K562 (cell line): ENCODE data around the gene ZNF512B. TPM values are rescaled to one million over a fixed set of nuclear protein-coding genes. Genes with fewer than 3 reads are reported as not detected.

Experiments
- ATAC-seq: fragments of 200-7000 bp; cut with Tn5 transposase; 3 replicates; pipeline ENCODE4 v1.9.1; 2020; ENCODE audit warnings: moderate library complexity
- BruUV-seq: library from RNA; stranded (reverse); fragments of 400-500 nt; replicated peaks from 2 replicates; lab custom pipeline; 2021; lab: Mats Ljungman, UMichigan
- CTCF ChIA-PET: fragments of 300-600 bp; formaldehyde crosslinking; extraction: SDS; loops from one replicate; lab custom pipeline; 2021; ENCODE audit warnings: low intra/inter-chr PET ratio; lab: Yijun Ruan, JAX
- POLR2A ChIA-PET: fragments of 300-600, 350-650 bp; sonication (Branson Sonifier 250); formaldehyde crosslinking; extraction: SDS; loops from one replicate; lab custom pipeline; 2021; ENCODE audit warnings: antibody characterized with exemption, inconsistent platforms; lab: Yijun Ruan, JAX
- DNase-seq, 4 experiments: peaks; one replicate each; pipeline versions ENCODE4 v3.0.0 to v3.0.0-alpha.2; 2011 to 2018; ENCODE audit warnings: low spot score in 3 of 4, mixed read lengths in 3 of 4; ENCODE audit errors: extremely low read depth in 1 of 4
- FAIRE-seq: peaks from 2 replicates; lab custom pipeline; 2011; peaks lifted over from hg19 to GRCh38; lab: Jason Lieb, UNC
- H2AFZ ChIP-seq: 2 replicates; pipeline ENCODE4 v1.6.0; 2011; ENCODE audit warnings: low read depth, low read length, control low read depth, inconsistent platforms
- H3K27ac ChIP-seq: fragments of 200-600 bp; 3 replicates; pipeline ENCODE4 v1.8.0; 2011; ENCODE audit warnings: low read depth, mild to moderate bottlenecking, control low read depth, inconsistent platforms, low read length, moderate library complexity, mixed read lengths; ENCODE audit errors: extremely low read depth
- H3K27me3 ChIP-seq, 2 experiments: fragments of 300-600 bp in 1 of 2; 2 replicates in 1 of 2; 3 replicates in 1 of 2; pipeline versions ENCODE4 v1.6.0 to v1.8.0; 2011; ENCODE audit warnings: inconsistent platforms in 2 of 2, low read length in 2 of 2, mild to moderate bottlenecking in 1 of 2, mixed read lengths in 1 of 2, moderate library complexity in 1 of 2; ENCODE audit not compliant: control insufficient read depth in 2 of 2, insufficient read depth in 2 of 2
- H3K36me3 ChIP-seq: fragments of 300-600 bp; 3 replicates; pipeline ENCODE4 v1.8.0; 2011; ENCODE audit warnings: mild to moderate bottlenecking, low read length, inconsistent platforms; ENCODE audit not compliant: control insufficient read depth, insufficient read depth
- H3K4me1 ChIP-seq, 2 experiments: fragments of 200-600 bp in 1 of 2; replicated peaks in 1 of 2; 2 replicates in 1 of 2; 3 replicates in 1 of 2; pipeline versions ENCODE4 v1.5.1 to v1.8.0; 2011; ENCODE audit warnings: inconsistent platforms in 2 of 2, low read length in 2 of 2, mild to moderate bottlenecking in 1 of 2, mixed read lengths in 1 of 2, moderate library complexity in 1 of 2; ENCODE audit not compliant: control insufficient read depth in 2 of 2, insufficient read depth in 2 of 2
- H3K4me2 ChIP-seq: 2 replicates; pipeline ENCODE4 v1.6.1; 2011; ENCODE audit warnings: low read length, control low read depth, inconsistent platforms, mixed read lengths; ENCODE audit not compliant: insufficient read depth
- H3K4me3 ChIP-seq: fragments of 200-600 bp; sonication (generic), shearing (Covaris generic); 2 replicates; pipeline ENCODE4 v1.5.1; 2016; ENCODE audit warnings: control low read depth, inconsistent platforms
- H3K79me2 ChIP-seq: fragments of 200-600 bp; 3 replicates; pipeline ENCODE4 v1.8.0; 2011; ENCODE audit warnings: low read length, inconsistent platforms; ENCODE audit not compliant: control insufficient read depth, insufficient read depth
- H3K9ac ChIP-seq, 2 experiments: 2 replicates each; pipeline versions ENCODE4 v1.6.0 to v1.6.1; 2011; ENCODE audit warnings: low read depth in 2 of 2, low read length in 2 of 2, control low read depth in 1 of 2, inconsistent platforms in 1 of 2, mild to moderate bottlenecking in 1 of 2, mixed read lengths in 1 of 2; ENCODE audit not compliant: insufficient read depth in 1 of 2
- H3K9me1 ChIP-seq: one replicate; pipeline ENCODE4 v1.6.0; 2011; ENCODE audit warnings: inconsistent platforms, mild to moderate bottlenecking, low read length, moderate library complexity; ENCODE audit not compliant: control insufficient read depth, insufficient read depth
- H3K9me3 ChIP-seq: replicated peaks from 2 replicates; pipeline ENCODE4 v1.5.1; 2011; ENCODE audit warnings: low read depth, low read length, inconsistent platforms; ENCODE audit not compliant: control insufficient read depth, insufficient read depth
- H4K20me1 ChIP-seq: replicated peaks from 2 replicates; pipeline ENCODE4 v1.6.1; 2011; ENCODE audit warnings: low read length, inconsistent platforms, mixed read lengths; ENCODE audit not compliant: control insufficient read depth, insufficient read depth
- CTCF ChIP-seq, 3 experiments: IDR thresholded peaks in 2 of 3; conservative IDR thresholded peaks in 1 of 3; 2 replicates each; pipeline ENCODE4 v1.5.1; 2011 to 2012; ENCODE audit warnings: low read length in 3 of 3, mild to moderate bottlenecking in 3 of 3, control low read depth in 2 of 3, improper control_type of control experiment in 1 of 3, inconsistent platforms in 1 of 3, low read depth in 1 of 3, mixed read lengths in 1 of 3, moderate library complexity in 1 of 3; ENCODE audit not compliant: insufficient read depth in 2 of 3
- ELK1 ChIP-seq: sonication (generic); formaldehyde crosslinking; IDR thresholded peaks from 2 replicates; pipeline ENCODE4 v1.8.1; 2022; ENCODE audit warnings: missing genetic modification reagents
- KDM5B ChIP-seq: fragments of 200-600 bp; sonication (generic); IDR thresholded peaks from 2 replicates; pipeline ENCODE4 v1.6.1; 2012; ENCODE audit warnings: low read depth, mild to moderate bottlenecking, moderate library complexity, low read length, control low read depth, inconsistent platforms; ENCODE audit not compliant: insufficient replicate concordance
- POLR2G ChIP-seq: fragments of 200-400 bp; formaldehyde crosslinking; IDR thresholded peaks from 2 replicates; pipeline ENCODE4 v1.6.1; 2017; ENCODE audit warnings: low read depth, mild to moderate bottlenecking, antibody characterized with exemption, low read length, moderate library complexity
- RBM22 ChIP-seq: fragments of 200-400 bp; formaldehyde crosslinking; IDR thresholded peaks from 2 replicates; pipeline ENCODE4 v1.6.1; 2018; ENCODE audit warnings: low read length, low read depth; ENCODE audit not compliant: poor library complexity, severe bottlenecking
- ZBTB7A ChIP-seq: IDR thresholded peaks from 2 replicates; pipeline ENCODE4 v1.6.1; 2011; ENCODE audit warnings: low read depth, mild to moderate bottlenecking, low read length, moderate library complexity, borderline replicate concordance; ENCODE audit not compliant: control insufficient read depth
- WGBS: fragments of 100-300 bp; shearing (Covaris generic); methylation state at CpG from one replicate; pipeline ENCODE4 v1.1.6; 2016; ENCODE audit warnings: low coverage, mixed read lengths; ENCODE audit not compliant: insufficient coverage; ENCODE audit errors: missing lambda C conversion rate; 5-methylcytosine and 5-hydroxymethylcytosine counted together
- in situ Hi-C: fragments of 300-500 bp; cut with MboI; formaldehyde crosslinking; loops from 4 replicates; pipeline ENCODE4 v1.15.0; 2018; ENCODE audit warnings: inconsistent platforms, mixed read lengths
- intact Hi-C: fragments of 100-400 bp; cut with micrococcal nuclease; formaldehyde crosslinking; loops from 2 replicates; pipeline ENCODE4 v1.14.2; 2022
- polyA plus RNA-seq, 8 experiments: library from polyadenylated mRNA; depleted of rRNA in 4 of 8; stranded (reverse) in 5 of 8; unstranded in 3 of 8; fragments of >200 nt; fragmentation: Nextera tagmentation in 2 of 8; fragmentation: Illumina TruSeq in 1 of 8; extraction: Ambion mirVana in 2 of 8; extraction: Trizol in 1 of 8; gene quantifications; 2 replicates each; pipeline versions ENCODE4 v1.2.1 to v1.2.3, GENCODE V29; 2011 to 2014; ENCODE audit warnings: inconsistent platforms in 1 of 8, missing spikeins in 1 of 8
- total RNA-seq, 7 experiments: library from RNA; depleted of rRNA in 6 of 7; stranded (reverse); fragments of >200 nt in 6 of 7; fragmentation: Illumina TruSeq in 2 of 7; extraction: Trizol in 2 of 7; gene quantifications; 2 replicates each; pipeline versions ENCODE4 v1.2.1 to v1.2.3, GENCODE V29; 2011 to 2021; ENCODE audit warnings: low replicate concordance in 1 of 7

Gene ZNF512B
- total and polyA plus RNA-seq, 9 of the 15 experiments (the other 6 are each of a cell fraction or from before 2014, with no cell fraction given): 0.01 to 27.8 (median 8.2) TPM

GRCh38 chr20:63934271-63935068, 35.3 kb downstream of the ZNF512B start:
- peak; percentile 68; the same call in 2 of the 3 replicates for ATAC-seq
- Histone ChIP-seq H3K27me3 (no peaks in the 10 kb centered on the region), H3K79me2 (peaks cover 5% of the 10 kb centered on the region), H3K9me3 (no peaks in the 10 kb centered on the region; the same call in 1 of the 2 replicates), H2AFZ (no peak overlapping the region), H3K9me1 (no peaks in the 10 kb centered on the region), H3K27ac (no peak overlapping the region), H3K36me3 (peaks cover 82% of the 10 kb centered on the region; the same call in 2 of the 3 replicates), H3K4me1 (peaks cover 0 to 39% of the 10 kb centered on the region in 2 experiments; a peak in 2 of 5 replicates), H3K4me3 (no peak overlapping the region), H3K4me2 (no peak overlapping the region), H4K20me1 (peaks cover 4% of the 10 kb centered on the region; the same call in 1 of the 2 replicates), H3K9ac (no peak overlapping the region)
- POLR2A ChIA-PET: interaction anchor here (0.6 kb wide), 3 partner anchors 25 to 193 kb away, joined by 3 read pairs; no protein-coding TSS in a partner anchor
- WGBS: 94% methylated on average over 37 of the region's 37 CpGs
- in situ Hi-C loops (no loop called here), intact Hi-C loops (no loop called here)
- DNase-seq: peak in 1 of 4 experiments; percentile 36
- no TSS peak for BruUV-seq
- peak; percentile 30; the same call in 1 of the 2 replicates for TF ChIP-seq ZBTB7A
- peak; percentile 29 for TF ChIP-seq RBM22
- peak; percentile 33 to 49 (median 44); a peak in 4 of 6 replicates for TF ChIP-seq CTCF (IDR thresholded peaks at IDR 0.05 in 2 of 3, conservative IDR thresholded peaks at IDR 0.05 in 1 of 3; ENCODE audit: insufficient read depth in 2 of 3, low read depth in 1 of 3, low read length in 3 of 3)
- peak; percentile 44; the same call in 1 of the 2 replicates for TF ChIP-seq POLR2G
- no peak for TF ChIP-seq KDM5B
- TF ChIP-seq ELK1: no peak
- TF ChIP-seq, all 486 proteins: peak for 4
- CTCF ChIA-PET: no interaction called here
- no peak for FAIRE-seq
